Stomach (tissue), 4 donors: ENCODE data around the gene TXNDC12.
"Not testable (repeated sequence)": the region's sequence is repeated elsewhere in the genome, so short reads cannot be mapped to it uniquely, and the experiment has no call there.

Source experiments
- EP300 ChIP-seq: sonication (generic); formaldehyde crosslinking; IDR thresholded peaks from one replicate; pipeline ENCODE4 v1.6.1; 2017; ENCODE audit warnings: antibody characterized with exemption
- POLR2A ChIP-seq, 4 donors: fragments of 450-650 bp; IDR thresholded peaks; one replicate each; pipeline ENCODE4 v1.6.1; 2016; ENCODE audit warnings: antibody characterized with exemption in 4 of 4, control low read depth in 2 of 4, mild to moderate bottlenecking in 1 of 4, moderate library complexity in 1 of 4
- TF ChIP-seq, protein P1 (sequence below), 7 experiments: fragments of 450-650 bp in 4 of 7; fragments of 200-600 bp in 3 of 7; sonication (generic) in 3 of 7; IDR thresholded peaks; one replicate each; pipeline ENCODE4 v1.5.1; 2016 to 2019; ENCODE audit warnings: antibody characterized with exemption in 7 of 7, control low read depth in 2 of 7, mild to moderate bottlenecking in 1 of 7

DNA sequence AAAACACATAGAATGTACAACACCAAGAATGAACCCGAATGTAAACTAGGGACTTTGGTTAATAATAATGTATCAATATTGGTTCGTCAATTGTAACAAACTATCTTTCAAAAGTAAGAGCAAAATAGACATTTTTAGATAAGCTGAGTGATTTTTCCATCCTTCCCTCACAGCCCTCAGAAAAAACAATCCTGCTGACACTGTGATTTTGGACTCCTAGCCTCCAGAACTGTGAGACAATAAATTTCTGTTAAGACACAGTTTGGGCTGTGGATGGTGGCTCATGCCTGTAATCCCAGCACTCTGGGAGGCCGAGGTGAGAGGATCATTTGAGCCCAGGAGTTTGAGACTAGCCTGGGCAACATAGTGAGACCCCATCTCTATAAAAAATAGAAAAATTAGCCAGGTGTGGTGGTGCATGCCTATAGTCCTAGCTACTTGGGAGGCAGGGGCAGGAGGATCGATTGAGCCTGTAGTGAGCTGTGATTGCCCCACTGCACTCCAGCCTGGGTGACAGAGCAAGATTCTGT, 9.3 kb downstream of the TXNDC12 start:
- TF ChIP-seq, protein P1, sequence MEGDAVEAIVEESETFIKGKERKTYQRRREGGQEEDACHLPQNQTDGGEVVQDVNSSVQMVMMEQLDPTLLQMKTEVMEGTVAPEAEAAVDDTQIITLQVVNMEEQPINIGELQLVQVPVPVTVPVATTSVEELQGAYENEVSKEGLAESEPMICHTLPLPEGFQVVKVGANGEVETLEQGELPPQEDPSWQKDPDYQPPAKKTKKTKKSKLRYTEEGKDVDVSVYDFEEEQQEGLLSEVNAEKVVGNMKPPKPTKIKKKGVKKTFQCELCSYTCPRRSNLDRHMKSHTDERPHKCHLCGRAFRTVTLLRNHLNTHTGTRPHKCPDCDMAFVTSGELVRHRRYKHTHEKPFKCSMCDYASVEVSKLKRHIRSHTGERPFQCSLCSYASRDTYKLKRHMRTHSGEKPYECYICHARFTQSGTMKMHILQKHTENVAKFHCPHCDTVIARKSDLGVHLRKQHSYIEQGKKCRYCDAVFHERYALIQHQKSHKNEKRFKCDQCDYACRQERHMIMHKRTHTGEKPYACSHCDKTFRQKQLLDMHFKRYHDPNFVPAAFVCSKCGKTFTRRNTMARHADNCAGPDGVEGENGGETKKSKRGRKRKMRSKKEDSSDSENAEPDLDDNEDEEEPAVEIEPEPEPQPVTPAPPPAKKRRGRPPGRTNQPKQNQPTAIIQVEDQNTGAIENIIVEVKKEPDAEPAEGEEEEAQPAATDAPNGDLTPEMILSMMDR (IDR thresholded peaks at IDR 0.05): not testable (repeated sequence)
- TF ChIP-seq POLR2A (IDR thresholded peaks at IDR 0.05); EP300: not testable (repeated sequence)
